Measurements from ENCODE around the gene C3orf85. TPM values are rescaled to one million over a fixed set of nuclear protein-coding genes. Genes with fewer than 3 reads are reported as not detected.

The C3orf85 gene
- total RNA-seq, 4 donors from 2014 or later, result not detected

GRCh38 chr3:109098079-109098644, 38.4 kb upstream of the C3orf85 start:
- no peaks in the 10 kb centered on the region for H3K4me1 ChIP-seq
- no peaks in the 10 kb centered on the region for H3K27me3 ChIP-seq
- no peak overlapping the region for H3K27ac ChIP-seq
- intact Hi-C loops (cut with DNase I), result no loop called here
- no peak for DNase-seq
- no peaks in the 10 kb centered on the region for H3K9me3 ChIP-seq
- no peak overlapping the region for H3K4me3 ChIP-seq
- H3K36me3 ChIP-seq, result no peaks in the 10 kb centered on the region
- WGBS, 2 donors, result 44 to 49% methylated on average over 5 of the region's 5 CpGs
- TF ChIP-seq POLR2A (IDR thresholded peaks at IDR 0.05), result no peak
- no peak for TF ChIP-seq CTCF (IDR thresholded peaks at IDR 0.05)

- H3K4me3 ChIP-seq, result no peak overlapping the region
- H3K4me1 ChIP-seq, result no peaks in the 10 kb centered on the region
- no peak overlapping the region for H3K27ac ChIP-seq
- 73 to 100% methylated on average over 2 to 4 of the region's 4 CpGs for WGBS, 2 donors
- no peaks in the 10 kb centered on the region for H3K27me3 ChIP-seq
- no peaks in the 10 kb centered on the region for H3K36me3 ChIP-seq
- TF ChIP-seq CTCF (IDR thresholded peaks at IDR 0.05) (no peak), POLR2A (IDR thresholded peaks at IDR 0.05) (no peak)
- no peaks in the 10 kb centered on the region for H3K9me3 ChIP-seq
- intact Hi-C loops (cut with DNase I), result no loop called here
- DNase-seq, result no peak
Observed at GRCh38 chr3:109109574-109109973, 26.9 kb upstream of the C3orf85 start.

- no peak overlapping the region for H3K27ac ChIP-seq
- no peak for DNase-seq
- no peaks in the 10 kb centered on the region for H3K27me3 ChIP-seq
- H3K4me1 ChIP-seq, result no peaks in the 10 kb centered on the region
- no peak overlapping the region for H3K4me3 ChIP-seq
- intact Hi-C loops (cut with DNase I), result no loop called here
- H3K36me3 ChIP-seq, result no peaks in the 10 kb centered on the region
- 56 to 60% methylated on average over 4 of the region's 4 CpGs for WGBS, 2 donors
- no peaks in the 10 kb centered on the region for H3K9me3 ChIP-seq
- TF ChIP-seq POLR2A (IDR thresholded peaks at IDR 0.05) (no peak), CTCF (IDR thresholded peaks at IDR 0.05) (no peak)
Observed at GRCh38 chr3:109112946-109113760, 23.4 kb upstream of the C3orf85 start.

- Histone ChIP-seq H3K4me1 (no peaks in the 10 kb centered on the region), H3K4me3 (no peak overlapping the region), H3K36me3 (no peaks in the 10 kb centered on the region), H3K27ac (no peak overlapping the region), H3K27me3 (no peaks in the 10 kb centered on the region), H3K9me3 (no peaks in the 10 kb centered on the region)
- intact Hi-C loops (cut with DNase I), result no loop called here
- no peak for TF ChIP-seq CTCF (IDR thresholded peaks at IDR 0.05)
- no peak for TF ChIP-seq POLR2A (IDR thresholded peaks at IDR 0.05)
- no peak for DNase-seq
- 64 to 80% methylated on average over 4 of the region's 4 CpGs for WGBS, 2 donors
Observed at GRCh38 chr3:109114746-109115145, 21.8 kb upstream of the C3orf85 start.

- Histone ChIP-seq H3K4me1 (no peaks in the 10 kb centered on the region), H3K9me3 (no peaks in the 10 kb centered on the region), H3K27me3 (no peaks in the 10 kb centered on the region), H3K36me3 (no peaks in the 10 kb centered on the region), H3K27ac (no peak overlapping the region), H3K4me3 (no peak overlapping the region)
- DNase-seq, result no peak
- intact Hi-C loops (cut with DNase I), result no loop called here
- WGBS, 2 donors, result 41 to 60% methylated on average over 2 of the region's 2 CpGs
- TF ChIP-seq CTCF (IDR thresholded peaks at IDR 0.05) (no peak), POLR2A (IDR thresholded peaks at IDR 0.05) (no peak)
Observed at GRCh38 chr3:109115451-109115850, 21.1 kb upstream of the C3orf85 start.
